SK-N-SH (cell line): ENCODE measurements around the gene RIMS3.

ENCODE experiments used
- CTCF ChIP-seq: fragments of 200-600 bp; sonication (generic); IDR thresholded peaks from 2 replicates; pipeline ENCODE4 v1.6.1; 2017; ENCODE audit warnings: antibody characterized with exemption, mild to moderate bottlenecking, moderate library complexity
- NFIC ChIP-seq: IDR thresholded peaks from 2 replicates; pipeline ENCODE4 v1.4.0; 2012; ENCODE audit warnings: borderline replicate concordance
- POLR2AphosphoS5 ChIP-seq: IDR thresholded peaks from 2 replicates; pipeline ENCODE4 v1.6.1; 2012; ENCODE audit warnings: low read depth, low read length
- RAD21 ChIP-seq: IDR thresholded peaks from 2 replicates; pipeline ENCODE4 v1.6.1; 2012; ENCODE audit warnings: mild to moderate bottlenecking, low read length
- SMC3 ChIP-seq: IDR thresholded peaks from 2 replicates; pipeline ENCODE4 v1.6.1; 2012; ENCODE audit warnings: low read depth, low read length, improper control_type of control experiment
- TCF12 ChIP-seq: IDR thresholded peaks from 2 replicates; pipeline ENCODE4 v1.4.0; 2012
- TEAD4 ChIP-seq: IDR thresholded peaks from 2 replicates; pipeline ENCODE4 v1.4.0; 2012; ENCODE audit warnings: mild to moderate bottlenecking, borderline replicate concordance; ENCODE audit not compliant: insufficient read depth
- YY1 ChIP-seq: IDR thresholded peaks from 2 replicates; pipeline ENCODE4 v1.4.0; 2012; ENCODE audit warnings: low read depth, mild to moderate bottlenecking
- TF ChIP-seq, protein P1 (sequence below): IDR thresholded peaks from 2 replicates; pipeline ENCODE4 v1.4.0; 2012; ENCODE audit warnings: low read depth
- TF ChIP-seq, protein P2 (sequence below): fragments of 150-350 bp; IDR thresholded peaks from 2 replicates; pipeline ENCODE4 v1.6.1; 2017; ENCODE audit warnings: antibody characterized with exemption, low read length, low read depth, borderline replicate concordance

GRCh38 chr1:40704817-40705733 lies 39.6 kb upstream of the RIMS3 start:
- no peak for TF ChIP-seq TCF12
- TF ChIP-seq POLR2AphosphoS5: no peak
- TF ChIP-seq, protein P1, sequence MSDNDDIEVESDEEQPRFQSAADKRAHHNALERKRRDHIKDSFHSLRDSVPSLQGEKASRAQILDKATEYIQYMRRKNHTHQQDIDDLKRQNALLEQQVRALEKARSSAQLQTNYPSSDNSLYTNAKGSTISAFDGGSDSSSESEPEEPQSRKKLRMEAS: no peak
- no peak for TF ChIP-seq CTCF
- no peak for TF ChIP-seq TEAD4
- no peak for TF ChIP-seq SMC3
- TF ChIP-seq, protein P2, sequence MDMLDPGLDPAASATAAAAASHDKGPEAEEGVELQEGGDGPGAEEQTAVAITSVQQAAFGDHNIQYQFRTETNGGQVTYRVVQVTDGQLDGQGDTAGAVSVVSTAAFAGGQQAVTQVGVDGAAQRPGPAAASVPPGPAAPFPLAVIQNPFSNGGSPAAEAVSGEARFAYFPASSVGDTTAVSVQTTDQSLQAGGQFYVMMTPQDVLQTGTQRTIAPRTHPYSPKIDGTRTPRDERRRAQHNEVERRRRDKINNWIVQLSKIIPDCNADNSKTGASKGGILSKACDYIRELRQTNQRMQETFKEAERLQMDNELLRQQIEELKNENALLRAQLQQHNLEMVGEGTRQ: no peak
- no peak for TF ChIP-seq NFIC
- TF ChIP-seq RAD21: no peak
- TF ChIP-seq YY1: no peak
